Stimulated activated CD8-positive, alpha-beta memory T cell treated with anti-CD3 and anti-CD28 coated beads, Interleukin-15, amount 100 ng/mL, for 24 hours (primary cell): ENCODE data around the gene ARID3C.
A peak's percentile ranks its signal among the peaks of the same experiment; 100 is the strongest.

Source experiments
- DNase-seq: peaks from one replicate; pipeline ENCODE4 v3.0.0-alpha.2; 2020; ENCODE audit warnings: low read depth

The ARID3C gene, protein sequence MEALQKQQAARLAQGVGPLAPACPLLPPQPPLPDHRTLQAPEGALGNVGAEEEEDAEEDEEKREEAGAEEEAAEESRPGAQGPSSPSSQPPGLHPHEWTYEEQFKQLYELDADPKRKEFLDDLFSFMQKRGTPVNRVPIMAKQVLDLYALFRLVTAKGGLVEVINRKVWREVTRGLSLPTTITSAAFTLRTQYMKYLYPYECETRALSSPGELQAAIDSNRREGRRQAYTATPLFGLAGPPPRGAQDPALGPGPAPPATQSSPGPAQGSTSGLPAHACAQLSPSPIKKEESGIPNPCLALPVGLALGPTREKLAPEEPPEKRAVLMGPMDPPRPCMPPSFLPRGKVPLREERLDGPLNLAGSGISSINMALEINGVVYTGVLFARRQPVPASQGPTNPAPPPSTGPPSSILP

DNA sequence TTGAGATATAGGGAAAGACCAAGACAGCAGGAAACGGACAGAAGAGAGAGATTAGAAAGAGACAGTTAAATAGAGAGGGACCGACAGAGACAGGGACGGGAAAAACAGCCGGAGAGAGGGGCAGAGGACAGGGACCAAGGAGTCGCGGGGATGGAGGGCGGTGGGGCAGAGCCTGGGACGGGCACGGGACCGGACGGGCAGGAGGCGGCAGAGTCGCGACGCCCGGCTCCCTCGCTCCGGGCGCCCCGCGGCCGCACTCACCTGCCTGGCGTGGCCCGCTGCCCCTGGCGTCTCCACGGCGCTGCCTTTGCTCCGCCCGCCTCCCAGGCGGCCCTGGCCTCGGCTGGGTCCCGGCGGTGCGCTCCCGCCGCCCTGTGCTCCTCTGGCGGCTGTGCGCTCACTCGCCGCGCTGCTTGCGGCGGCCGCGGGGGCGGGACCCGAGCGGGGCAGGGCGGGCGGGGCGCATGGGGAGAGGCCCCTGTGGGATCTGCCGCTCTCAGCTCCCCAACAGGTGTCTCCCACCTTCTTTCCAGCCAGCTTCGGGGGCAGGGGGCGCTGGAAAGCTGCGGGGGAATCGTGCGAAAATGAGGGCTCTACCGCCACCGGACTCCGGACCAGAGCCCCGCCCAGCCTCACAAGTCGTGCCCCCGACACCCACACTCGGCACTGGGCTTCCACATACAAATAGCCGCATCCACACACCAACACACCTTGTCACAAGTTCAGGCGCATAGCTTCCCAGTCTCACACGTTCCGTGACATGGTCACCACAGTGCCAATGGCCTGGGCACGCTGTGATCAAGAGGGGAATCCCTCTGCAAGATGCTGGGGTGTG is at the start of gene ARID3C:
ARID3C (minus strand) TSS at position 411 of the 835 bp plus-strand sequence. CDS start 1,052 bp downstream, outside the sequence.
- DNase-seq = no peak

DNA sequence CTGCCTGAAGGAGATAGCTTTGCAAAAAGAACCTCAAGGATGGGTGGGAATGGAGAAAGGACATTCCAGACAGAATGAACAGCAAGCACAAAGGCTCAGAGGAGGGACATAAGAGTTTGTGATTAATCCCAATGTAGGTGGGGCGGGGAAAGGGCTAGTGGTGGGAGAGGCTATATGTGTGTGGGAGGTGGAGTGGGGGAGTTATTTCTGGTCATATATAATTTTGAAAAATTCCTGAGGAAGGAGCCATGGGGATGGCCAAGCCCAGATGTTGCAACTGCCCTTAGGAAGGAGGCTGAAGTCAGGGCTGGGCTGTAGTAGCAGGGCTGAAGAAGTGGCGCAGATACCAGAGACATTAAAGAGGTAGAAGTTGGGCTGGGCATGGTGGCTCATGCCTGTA is 47.0 kb upstream of the ARID3C start:
- no peak for DNase-seq

DNA sequence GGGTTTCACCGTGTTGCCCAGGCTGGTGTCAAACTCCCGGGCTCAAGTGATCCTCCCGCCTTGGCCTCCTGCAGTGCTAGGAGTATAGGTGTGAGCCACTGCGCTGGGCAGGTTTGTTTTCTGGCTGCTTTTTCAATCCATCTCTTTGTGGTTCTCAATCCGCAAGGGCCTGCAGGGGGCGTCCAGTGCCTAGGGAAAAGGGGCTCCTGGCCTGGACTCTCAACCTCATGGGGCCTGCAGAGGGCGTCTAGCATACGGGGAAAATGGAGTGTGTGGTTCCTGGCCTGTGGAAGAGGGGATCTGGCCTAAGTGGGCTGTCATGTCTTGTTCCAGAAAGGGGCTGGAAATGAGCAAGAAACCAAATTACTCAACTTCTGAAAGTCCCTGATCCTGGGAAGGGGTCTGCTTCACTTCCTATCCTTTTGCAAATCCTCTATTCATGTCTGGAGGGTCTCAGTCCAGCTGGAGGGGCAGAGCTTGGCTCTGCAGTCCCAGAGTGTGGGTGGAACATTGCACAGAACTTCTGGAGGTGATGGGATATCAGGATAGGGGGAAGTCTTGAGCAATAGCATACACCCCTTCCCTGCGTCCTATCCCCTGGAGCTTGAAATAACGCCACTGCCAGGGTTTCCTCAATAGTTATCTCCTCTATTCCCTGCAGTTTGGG is 46.3 kb upstream of the ARID3C start:
- DNase-seq = no peak

DNA sequence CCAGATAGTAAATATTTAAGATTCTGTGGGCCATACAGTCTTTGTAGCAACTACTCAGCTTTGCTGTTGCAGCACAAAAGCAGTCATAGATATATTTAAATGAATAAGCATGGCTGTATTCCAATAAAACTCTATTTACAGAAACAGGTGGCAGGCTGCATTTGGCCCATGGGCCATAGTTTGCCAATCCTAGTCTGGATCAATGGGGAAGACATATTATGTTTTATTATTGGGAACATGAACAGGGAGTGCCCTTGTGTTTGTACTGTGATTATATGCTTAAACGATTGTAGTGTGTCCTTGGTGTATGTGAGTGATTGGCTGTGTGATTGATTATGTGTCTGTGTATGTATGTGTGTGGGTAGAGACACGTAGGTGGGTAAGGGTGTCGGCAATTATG is 45.6 kb upstream of the ARID3C start:
- DNase-seq = no peak

DNA sequence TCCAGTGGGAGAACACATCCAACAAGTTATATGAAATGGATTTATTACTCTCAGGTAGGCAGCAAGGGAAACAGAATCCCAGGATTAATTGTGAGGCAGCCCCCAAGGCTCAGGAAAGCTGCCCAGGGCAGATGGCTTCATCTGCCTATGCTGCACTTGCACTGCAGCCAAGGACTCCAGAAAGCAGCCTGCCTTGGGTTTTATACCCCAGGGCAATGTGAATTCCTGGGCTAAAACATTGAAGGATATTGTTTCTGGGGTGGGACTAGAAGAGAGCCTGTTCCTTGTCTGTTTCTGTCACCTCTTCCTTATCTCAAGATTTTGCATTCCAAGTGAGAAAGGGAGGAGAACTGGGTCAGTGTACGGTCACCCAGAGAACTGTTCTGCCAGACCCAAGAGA is 42.4 kb upstream of the ARID3C start:
- DNase-seq = no peak

DNA sequence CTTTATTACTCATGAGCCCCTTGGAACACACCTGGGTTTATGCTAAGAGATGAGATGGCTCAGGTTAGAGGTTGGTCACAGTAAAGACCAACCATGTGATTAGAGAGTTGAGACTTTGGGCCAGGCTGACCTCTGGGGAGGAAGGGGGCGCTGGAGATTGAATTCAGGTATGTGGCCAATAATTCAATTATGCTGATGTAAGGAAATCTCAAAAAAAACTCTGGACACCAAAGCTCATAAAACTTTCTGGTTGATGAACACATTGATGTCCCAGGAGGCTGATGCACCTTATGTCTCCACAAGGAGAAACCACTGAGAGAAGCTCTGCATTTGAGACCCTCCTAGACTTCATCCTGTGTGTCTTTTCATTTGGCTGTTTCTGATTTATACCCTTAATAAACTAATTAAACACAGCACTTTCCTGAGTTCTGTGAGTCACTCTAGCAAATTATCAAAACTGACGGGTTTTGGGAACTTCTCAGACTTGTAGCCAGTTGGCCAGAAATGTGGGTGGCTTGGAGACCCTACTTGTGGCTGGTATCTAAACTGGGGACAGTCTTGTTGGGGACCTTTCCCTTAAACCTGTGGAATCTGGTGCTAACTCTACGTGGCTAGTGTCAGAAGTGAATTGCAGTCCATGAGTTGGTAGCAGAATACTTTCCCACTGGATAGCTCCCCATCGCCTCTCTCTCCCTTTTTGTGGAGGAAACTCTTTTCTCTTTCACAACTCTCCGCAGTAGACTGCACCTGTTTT is 41.1 kb upstream of the ARID3C start:
- DNase-seq = no peak

DNA sequence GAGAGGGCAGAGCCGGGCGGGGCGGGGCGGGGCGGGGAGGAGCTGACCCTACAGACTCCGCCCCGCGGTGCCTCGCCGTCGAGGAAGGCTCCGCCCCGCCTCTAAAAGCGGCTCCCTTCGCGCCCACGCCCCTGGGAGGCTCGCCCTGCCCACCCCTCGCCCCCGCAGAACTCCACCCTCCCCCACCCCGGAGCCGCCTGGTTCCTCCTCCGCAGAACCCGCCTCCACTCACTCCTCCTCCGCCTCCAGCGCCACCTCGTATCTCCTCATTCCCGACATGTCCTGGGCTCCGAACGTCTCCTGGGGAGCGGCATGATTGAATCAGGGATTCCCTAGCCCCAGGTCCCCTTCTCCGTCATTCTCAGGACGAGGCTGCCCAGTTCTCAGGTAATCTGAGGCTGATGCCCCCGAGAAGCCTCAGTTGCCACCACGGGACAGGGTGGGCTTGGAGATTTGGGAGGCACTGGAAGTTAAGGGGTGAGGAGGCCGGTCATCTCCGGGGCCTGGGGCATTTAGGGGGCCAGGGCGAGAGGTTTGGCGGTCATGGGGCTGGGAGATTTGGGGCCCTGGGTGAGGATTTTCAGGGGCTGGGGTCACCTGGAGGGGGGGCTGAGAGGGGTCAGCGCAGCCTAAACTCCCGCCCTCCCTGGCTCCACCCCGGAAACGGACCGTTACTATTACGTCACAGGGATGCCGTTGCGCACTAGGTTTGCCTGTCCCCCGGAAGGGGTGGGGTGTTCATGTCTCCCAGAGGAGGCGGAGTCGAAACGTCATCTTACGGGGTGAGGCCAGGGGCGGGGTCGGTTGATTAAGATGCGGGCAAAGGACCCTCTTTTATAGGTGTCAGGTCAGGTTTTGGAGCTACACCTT is 36.8 kb upstream of the ARID3C start:
- peak; percentile 61 for DNase-seq

DNA sequence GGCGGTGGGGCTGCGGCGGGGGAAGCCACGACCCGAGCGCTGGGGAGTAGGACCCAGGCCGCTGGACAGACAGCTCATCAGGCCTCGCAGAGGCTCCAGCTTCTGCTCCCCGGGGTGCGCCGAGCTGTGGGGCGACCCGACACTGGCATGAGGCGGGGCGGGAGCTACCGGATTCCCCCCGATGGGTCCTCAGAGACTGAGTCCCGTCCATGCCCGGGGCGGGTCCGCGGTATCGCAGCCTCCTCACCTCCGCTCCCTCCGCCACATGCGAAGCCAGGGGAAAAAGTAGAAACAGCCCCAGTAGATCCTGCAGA is 36.2 kb upstream of the ARID3C start:
- DNase-seq = no peak

DNA sequence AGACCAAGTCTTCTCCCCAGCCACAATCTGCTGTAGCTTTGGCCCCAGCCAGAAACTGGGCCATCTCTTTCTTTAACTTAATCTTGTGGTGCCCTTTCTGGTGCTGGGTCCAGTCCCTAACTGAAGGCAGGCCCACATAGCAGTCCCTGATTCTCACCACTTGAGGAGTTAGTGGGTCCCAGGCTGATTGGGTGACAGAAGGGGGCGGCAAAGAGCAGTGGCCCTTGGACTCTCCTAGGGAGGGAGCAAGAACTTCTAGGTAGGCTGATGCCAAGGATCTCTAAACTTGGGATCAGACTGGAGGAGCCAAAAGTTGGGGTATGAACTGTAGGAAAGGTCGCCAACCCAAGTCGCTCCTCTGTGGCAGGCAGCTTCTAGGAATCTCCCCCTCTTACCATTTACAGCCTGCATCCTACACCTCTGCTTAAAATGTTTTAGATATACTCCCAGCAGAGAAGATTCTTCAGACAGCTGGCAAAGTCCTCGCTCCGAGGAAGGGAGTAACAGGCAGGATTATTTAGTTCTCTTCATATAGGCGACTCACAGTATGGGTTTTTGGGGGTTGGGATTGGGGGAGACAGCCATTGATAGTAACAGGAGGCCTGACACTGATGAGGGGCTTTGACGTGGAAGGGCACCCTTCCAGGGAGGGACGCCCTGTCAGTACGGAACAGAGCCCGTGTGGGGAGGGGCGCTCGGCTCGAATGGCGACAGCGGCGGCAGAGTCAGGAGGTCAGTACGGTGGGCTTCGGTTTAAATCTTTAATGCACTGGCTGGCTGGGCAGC is 35.6 kb upstream of the ARID3C start:
- DNase-seq = peak; percentile 34

DNA sequence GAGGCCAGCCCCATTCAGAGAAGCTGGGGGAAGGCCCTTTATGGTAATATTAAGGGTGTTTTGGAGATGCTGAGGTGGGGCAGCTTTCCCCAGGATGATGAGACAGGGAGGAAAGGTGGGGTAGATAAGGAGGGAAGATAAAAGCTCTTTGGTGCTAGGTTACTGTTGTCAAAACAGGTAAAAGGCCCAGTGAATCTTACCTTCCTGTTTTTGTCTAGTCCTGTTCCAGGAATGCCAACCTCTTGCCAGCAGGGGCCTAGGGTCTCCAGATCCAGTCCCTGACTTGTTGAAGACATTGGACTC is 34.4 kb upstream of the ARID3C start:
- DNase-seq = no peak

DNA sequence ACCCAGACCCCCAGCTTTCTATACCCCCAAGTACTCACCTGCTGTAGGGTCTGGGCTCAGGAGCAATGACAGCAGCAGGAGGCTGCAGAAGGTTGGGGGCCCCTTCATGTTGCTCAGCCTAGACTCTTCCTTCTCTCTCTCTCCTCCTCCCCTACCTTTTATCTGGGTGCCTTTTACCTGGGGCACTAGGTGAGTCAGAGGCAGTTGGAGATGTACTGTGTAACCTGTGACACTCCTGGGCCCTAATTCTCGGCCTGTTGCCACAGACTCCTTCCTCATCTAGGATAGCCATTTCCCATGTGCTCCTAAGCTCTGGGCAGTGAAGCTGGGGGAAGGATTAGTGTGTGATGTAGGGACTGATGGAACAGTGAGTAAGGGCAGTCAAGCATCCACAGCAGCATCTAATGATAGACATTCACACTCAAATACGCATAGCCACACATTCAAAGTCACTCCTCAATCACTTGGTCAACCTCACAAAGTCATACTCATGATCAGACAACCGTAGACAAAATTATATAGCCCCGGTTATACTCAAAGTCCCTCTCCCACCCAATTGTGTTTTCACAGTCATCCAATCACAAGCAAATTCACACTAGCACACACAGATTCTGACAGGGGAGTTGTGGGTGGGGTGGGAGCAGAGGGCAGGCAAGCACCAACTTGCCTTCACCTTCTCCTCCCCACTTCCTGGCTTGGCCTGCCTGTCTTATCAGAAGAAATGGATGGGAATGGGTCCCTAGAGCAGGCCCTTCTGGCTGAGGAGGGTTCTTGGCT is 33.8 kb upstream of the ARID3C start, which contains the start of gene CCL27:
CCL27 (minus strand) TSS at position 132 of the 777 bp plus-strand sequence; CDS start at position 108, 24 bp downstream.
- DNase-seq = no peak

DNA sequence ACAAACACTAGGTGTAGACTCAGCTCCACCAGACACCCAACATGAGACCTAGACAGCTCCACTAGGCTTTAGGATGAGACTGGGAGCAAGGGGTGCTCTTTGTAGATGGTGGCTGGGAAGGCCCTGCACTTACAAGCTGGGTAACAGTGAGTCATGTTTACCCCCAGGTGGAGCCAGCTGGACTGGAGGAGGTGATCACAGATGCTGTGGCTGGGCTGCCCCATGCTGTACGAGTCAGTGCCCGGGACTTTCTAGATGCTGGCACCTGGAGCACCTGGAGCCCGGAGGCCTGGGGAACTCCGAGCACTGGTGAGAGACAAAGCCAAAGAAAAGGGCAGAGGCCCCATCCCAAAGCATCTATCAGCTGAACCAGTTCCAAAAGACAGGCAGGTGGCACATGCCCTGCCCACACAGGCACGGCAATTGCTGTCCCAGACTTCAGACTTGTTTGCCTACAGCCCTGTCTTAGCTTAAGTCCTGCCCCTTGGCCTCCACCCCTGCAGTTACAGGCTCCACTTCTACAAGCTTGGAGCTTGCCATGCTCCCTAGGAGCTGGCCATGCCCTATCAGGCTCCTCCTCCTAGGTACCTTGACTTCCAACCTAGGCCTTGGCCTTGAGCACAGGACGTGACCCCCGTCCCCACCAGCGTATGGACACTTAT is 30.9 kb upstream of the ARID3C start:
- DNase-seq = no peak

DNA sequence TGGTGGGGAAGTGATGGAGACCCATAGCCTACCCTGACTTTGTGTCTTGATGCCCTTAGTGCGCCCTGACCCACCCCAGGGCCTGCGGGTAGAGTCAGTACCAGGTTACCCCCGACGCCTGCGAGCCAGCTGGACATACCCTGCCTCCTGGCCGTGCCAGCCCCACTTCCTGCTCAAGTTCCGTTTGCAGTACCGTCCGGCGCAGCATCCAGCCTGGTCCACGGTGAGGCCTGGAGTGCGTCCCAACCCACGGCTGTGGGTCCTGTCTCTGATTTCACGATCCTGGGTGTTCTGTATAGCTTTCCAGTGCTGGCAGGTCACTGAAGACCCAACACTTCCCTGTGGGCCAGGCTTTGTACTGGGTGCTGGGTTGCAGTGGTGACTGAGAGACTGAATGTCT is 29.6 kb upstream of the ARID3C start:
- no peak for DNase-seq

DNA sequence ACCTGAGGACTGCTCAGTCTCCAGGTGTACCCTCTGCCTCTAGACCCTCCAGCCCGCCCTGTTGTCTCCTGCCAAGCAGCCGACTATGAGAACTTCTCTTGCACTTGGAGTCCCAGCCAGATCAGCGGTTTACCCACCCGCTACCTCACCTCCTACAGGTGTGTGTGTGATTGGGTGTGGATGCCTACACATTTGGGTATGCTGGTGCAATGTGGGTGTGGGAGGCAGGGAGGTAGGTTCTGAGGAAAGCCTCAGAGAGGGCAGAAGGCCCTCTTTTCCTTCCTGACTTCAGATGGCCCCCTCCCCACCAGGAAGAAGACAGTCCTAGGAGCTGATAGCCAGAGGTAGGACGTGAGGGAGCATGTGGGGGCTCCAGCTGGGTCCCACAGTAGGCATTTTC is 28.1 kb upstream of the ARID3C start:
- DNase-seq = no peak

DNA sequence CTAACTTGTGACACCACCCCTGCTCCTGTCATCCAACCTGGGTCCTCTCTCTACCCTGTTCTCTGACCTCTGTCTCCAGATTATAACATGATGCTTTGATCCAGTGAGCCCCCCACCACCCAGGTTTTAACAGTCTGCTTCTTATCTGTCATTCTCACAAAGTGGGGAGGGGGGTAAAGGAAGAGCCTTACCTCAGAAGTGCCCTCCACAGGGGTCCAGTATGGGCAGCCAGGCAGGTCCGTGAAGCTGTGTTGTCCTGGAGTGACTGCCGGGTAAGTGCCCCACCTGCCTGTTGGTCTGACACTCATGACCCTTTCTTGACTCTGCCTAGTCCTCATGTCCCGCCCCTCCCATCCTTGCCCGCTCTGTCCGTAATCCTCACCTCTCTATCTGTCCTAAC is 26.5 kb upstream of the ARID3C start:
- DNase-seq = no peak

DNA sequence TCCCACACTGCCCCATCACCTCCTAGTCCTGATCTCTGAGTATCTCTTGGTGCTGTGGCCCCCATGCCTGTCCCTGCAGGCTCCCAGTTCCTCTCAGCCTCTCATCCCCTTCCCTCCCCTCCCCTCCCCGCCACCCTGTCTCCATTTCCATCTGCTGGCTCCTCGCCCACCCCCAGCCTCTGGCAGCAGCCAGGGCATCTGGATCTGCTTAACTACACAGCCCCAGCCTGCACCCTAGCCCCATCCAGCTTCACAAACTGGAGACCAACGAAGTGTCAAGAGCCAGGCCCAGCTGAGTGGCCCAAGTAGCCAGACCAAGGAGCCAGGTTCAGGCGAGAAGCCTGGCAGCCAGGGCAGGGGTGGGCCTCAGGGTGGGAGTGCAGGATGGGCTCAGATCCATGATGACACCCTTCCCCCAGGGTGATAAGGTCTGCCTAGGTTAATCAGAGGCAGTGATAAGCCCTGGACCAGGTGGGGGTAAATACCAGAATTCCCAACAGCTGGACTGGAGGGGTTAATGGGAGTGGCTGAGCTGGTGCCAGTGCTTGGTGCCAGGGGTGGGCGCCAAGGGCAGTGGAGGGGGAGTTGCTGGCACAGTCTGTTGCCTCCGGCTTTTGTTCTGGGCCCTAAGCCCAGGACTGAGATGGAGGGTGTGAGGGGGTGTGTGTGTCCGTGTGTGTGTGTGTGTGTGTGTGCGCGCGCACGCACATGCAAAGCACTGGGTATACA is 25.6 kb upstream of the ARID3C start:
- no peak for DNase-seq

DNA sequence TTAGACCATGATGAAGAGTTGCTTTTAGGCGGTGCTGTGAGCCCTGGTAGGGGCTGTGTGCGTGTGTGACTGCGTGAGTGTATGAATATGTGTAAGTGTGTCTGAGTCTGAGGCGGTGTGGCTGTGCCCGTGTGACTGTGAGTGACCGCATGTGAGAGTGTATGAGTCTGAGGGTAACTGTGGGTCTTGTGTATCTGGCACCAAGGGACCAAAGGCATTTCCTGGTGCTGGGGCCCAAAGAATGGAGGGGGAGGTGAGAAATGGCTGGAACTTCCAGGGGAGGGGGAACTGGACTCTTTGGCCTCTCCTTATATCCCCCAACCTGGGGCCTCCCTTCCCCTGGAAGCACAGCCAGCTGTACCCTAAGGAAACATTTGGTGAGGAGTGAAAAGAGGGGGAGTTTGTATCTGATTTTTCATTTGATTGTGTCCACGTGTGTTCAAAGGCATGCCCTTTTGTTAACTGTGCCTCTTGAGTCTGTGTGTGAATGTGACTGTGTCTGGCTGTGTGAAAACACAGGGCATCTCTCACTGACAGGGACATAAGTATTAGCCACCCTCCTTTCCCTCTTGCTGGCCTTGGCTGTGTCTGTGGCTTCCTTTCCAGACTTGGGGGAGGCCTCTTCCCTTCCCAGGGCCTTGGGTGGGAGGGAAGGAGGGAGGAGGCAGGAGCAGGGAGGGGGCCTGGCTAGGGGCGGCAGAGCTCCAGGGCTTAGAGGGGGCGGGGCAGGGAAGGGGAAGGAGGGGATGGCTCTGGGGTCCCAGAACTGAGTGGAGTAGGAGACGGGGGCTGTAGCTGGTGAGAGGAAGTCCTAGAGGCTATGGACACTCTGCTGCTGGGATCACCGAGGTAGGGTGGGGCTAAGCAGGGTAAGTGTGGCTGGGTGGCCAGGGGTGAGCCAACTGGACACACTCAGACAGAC is 24.5 kb upstream of the ARID3C start:
- no peak for DNase-seq
